HL-60 (cell line): ENCODE results near the gene MRPS34.

Experiments used
- DNase-seq, 2 experiments: peaks; one replicate each; pipeline ENCODE4 v3.0.0-alpha.2; 2010 to 2020; ENCODE audit warnings: low read depth in 1 of 2, low spot score in 1 of 2
- H3K27ac ChIP-seq: fragments of 250-450 bp; sonication (Bioruptor Pico); replicated peaks from 2 replicates; pipeline ENCODE4 v1.5.1; 2020; ENCODE audit warnings: mild to moderate bottlenecking, moderate library complexity
- H3K27me3 ChIP-seq: fragments of 250-450 bp; sonication (Bioruptor Pico); 2 replicates; pipeline ENCODE4 v1.5.1; 2021; ENCODE audit warnings: mild to moderate bottlenecking, moderate library complexity; ENCODE audit not compliant: insufficient read depth, poor library complexity, severe bottlenecking
- H3K4me3 ChIP-seq: replicated peaks from 2 replicates; pipeline ENCODE4 v1.5.1; 2011; ENCODE audit warnings: mild to moderate bottlenecking, control low read depth, low read length; ENCODE audit not compliant: insufficient read depth
- CTCF ChIP-seq: IDR thresholded peaks from one replicate; pipeline ENCODE4 v1.5.1; 2011; ENCODE audit warnings: low read length, control low read depth, inconsistent platforms; ENCODE audit not compliant: insufficient read depth
- GABPA ChIP-seq: IDR thresholded peaks from 2 replicates; pipeline ENCODE4 v1.6.1; 2012; ENCODE audit warnings: low read depth
- POLR2AphosphoS5 ChIP-seq: IDR thresholded peaks from 2 replicates; pipeline ENCODE4 v1.6.1; 2012; ENCODE audit warnings: low read depth
- SPI1 ChIP-seq: IDR thresholded peaks from 2 replicates; pipeline ENCODE4 v1.6.1; 2012; ENCODE audit warnings: low read depth, mild to moderate bottlenecking, borderline replicate concordance
- TF ChIP-seq, protein P1 (sequence below): IDR thresholded peaks from 2 replicates; pipeline ENCODE4 v1.6.1; 2012; ENCODE audit warnings: low read depth; ENCODE audit not compliant: insufficient replicate concordance

MRPS34 gene

GRCh38 chr16:1784977-1785845 is 12.3 kb upstream of the MRPS34 start:
- no peak overlapping the region for H3K27ac ChIP-seq
- no peak for DNase-seq
- no peak for TF ChIP-seq SPI1
- TF ChIP-seq CTCF: no peak
- no peak for TF ChIP-seq GABPA
- no peak for TF ChIP-seq POLR2AphosphoS5
- TF ChIP-seq, protein P1, sequence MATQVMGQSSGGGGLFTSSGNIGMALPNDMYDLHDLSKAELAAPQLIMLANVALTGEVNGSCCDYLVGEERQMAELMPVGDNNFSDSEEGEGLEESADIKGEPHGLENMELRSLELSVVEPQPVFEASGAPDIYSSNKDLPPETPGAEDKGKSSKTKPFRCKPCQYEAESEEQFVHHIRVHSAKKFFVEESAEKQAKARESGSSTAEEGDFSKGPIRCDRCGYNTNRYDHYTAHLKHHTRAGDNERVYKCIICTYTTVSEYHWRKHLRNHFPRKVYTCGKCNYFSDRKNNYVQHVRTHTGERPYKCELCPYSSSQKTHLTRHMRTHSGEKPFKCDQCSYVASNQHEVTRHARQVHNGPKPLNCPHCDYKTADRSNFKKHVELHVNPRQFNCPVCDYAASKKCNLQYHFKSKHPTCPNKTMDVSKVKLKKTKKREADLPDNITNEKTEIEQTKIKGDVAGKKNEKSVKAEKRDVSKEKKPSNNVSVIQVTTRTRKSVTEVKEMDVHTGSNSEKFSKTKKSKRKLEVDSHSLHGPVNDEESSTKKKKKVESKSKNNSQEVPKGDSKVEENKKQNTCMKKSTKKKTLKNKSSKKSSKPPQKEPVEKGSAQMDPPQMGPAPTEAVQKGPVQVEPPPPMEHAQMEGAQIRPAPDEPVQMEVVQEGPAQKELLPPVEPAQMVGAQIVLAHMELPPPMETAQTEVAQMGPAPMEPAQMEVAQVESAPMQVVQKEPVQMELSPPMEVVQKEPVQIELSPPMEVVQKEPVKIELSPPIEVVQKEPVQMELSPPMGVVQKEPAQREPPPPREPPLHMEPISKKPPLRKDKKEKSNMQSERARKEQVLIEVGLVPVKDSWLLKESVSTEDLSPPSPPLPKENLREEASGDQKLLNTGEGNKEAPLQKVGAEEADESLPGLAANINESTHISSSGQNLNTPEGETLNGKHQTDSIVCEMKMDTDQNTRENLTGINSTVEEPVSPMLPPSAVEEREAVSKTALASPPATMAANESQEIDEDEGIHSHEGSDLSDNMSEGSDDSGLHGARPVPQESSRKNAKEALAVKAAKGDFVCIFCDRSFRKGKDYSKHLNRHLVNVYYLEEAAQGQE: no peak
- H3K27me3 ChIP-seq: no peaks in the 10 kb centered on the region
- no peak overlapping the region for H3K4me3 ChIP-seq

DNA sequence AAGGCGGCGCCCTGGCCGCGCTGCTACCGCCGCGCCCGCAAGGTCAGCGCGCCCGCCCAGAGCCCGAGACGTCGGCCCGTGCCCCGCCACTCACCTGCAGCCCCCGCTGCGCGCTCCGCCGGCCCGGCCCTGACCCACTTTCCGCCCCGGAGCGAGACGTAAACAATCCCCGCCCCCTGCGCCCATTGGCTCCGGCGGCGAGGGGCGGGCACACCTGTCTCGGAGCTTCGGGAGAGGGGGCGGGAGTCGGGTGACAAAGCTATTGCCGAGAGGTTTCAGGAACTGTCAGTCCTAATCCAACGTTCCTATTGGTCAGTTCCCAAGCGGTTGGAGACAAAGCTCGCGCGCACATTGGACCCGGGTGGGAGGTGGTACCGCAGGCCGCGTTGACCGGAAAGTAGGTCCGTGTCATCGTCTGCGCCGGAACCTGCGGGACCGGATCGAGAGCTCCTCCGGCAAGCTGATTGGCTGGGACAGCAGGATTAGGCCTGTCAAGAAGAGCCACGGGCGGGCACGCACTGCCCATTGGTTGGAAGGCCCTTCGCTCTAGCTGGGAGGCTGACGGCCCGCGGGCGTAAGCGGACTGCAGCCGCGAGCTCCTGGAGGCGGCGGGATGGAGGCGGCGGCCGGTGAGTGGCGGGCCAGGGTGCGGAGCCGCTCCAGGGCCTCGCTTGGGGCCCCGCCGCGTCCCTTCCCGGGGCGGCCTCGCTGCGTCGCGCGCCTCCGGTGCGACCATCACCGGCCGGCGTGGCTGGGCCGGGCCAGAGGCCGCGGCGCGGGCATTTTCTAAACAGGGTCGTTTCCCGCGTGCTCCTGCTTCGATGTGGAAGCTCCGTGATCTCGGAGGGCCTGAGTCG is 9.7 kb upstream of the MRPS34 start, which contains the start of the genes NUBP2 and SPSB3:
NUBP2 (plus strand) TSS at position 553 of the 857 bp plus-strand sequence; CDS start at position 614, 61 bp downstream.
SPSB3 (minus strand) TSS at position 164 of the 857 bp plus-strand sequence. CDS start 1,088 bp downstream, outside the sequence.
- peak within 1 kb of the TSS; percentile 79 for H3K27ac ChIP-seq
- DNase-seq: peak; percentile 100
- TF ChIP-seq SPI1: no peak
- TF ChIP-seq POLR2AphosphoS5: no peak
- TF ChIP-seq, protein P1: no peak
- TF ChIP-seq GABPA: peak; percentile 97
- no peak for TF ChIP-seq CTCF
- no peaks in the 10 kb centered on the region for H3K27me3 ChIP-seq
- peak within 1 kb of the TSS; percentile 95 for H3K4me3 ChIP-seq

GRCh38 chr16:1781758-1782407 is 8.9 kb upstream of the MRPS34 start:
- H3K4me3 ChIP-seq: peak overlapping the region; percentile 95
- no peaks in the 10 kb centered on the region for H3K27me3 ChIP-seq
- H3K27ac ChIP-seq: peak overlapping the region; percentile 71
- DNase-seq: peak in 1 of 2 experiments; percentile 60
- no peak; the same call in 1 of the 2 replicates for TF ChIP-seq POLR2AphosphoS5
- TF ChIP-seq SPI1: no peak
- TF ChIP-seq, protein P1: no peak
- no peak for TF ChIP-seq CTCF
- TF ChIP-seq GABPA: no peak
